CD14-positive monocyte (primary cell): ENCODE measurements around the gene OR2D2. TPM values are rescaled to one million over a fixed set of nuclear protein-coding genes. Genes with fewer than 3 reads are reported as not detected.

ENCODE experiments used
- DNase-seq, 3 donors: peaks; one replicate each; pipeline ENCODE4 v3.0.0-alpha.2; 2011 to 2022
- H2AFZ ChIP-seq: 2 replicates; pipeline ENCODE4 v1.6.0; 2012; ENCODE audit warnings: mild to moderate bottlenecking, low read depth, low read length, inconsistent platforms; ENCODE audit not compliant: insufficient read depth, poor library complexity, severe bottlenecking
- H3K27ac ChIP-seq, 2 donors: 1 replicate in 1 of 2; 2 replicates in 1 of 2; pipeline ENCODE4 v1.5.1; 2012 to 2013; ENCODE audit warnings: low read length in 2 of 2, control low read depth in 1 of 2, inconsistent platforms in 1 of 2, low read depth in 1 of 2, mild to moderate bottlenecking in 1 of 2
- H3K27me3 ChIP-seq, 2 donors: one replicate each; pipeline versions ENCODE4 v1.6.0 to v1.6.1; 2011 to 2013; ENCODE audit warnings: low read length in 2 of 2; ENCODE audit not compliant: control insufficient read depth in 2 of 2, insufficient read depth in 2 of 2
- H3K36me3 ChIP-seq, 2 donors: replicated peaks in 1 of 2; 1 replicate in 1 of 2; 2 replicates in 1 of 2; pipeline versions ENCODE4 v1.5.1 to v1.6.1; 2012 to 2013; ENCODE audit warnings: low read length in 2 of 2, control low read depth in 1 of 2, inconsistent platforms in 1 of 2, mild to moderate bottlenecking in 1 of 2; ENCODE audit not compliant: insufficient read depth in 2 of 2, control insufficient read depth in 1 of 2
- H3K4me1 ChIP-seq, 2 donors: 1 replicate in 1 of 2; 2 replicates in 1 of 2; pipeline versions ENCODE4 v1.5.1 to v1.6.1; 2012 to 2013; ENCODE audit warnings: low read length in 2 of 2, control low read depth in 1 of 2, inconsistent platforms in 1 of 2, mild to moderate bottlenecking in 1 of 2, moderate library complexity in 1 of 2; ENCODE audit not compliant: insufficient read depth in 2 of 2, control insufficient read depth in 1 of 2
- H3K4me2 ChIP-seq: replicated peaks from 2 replicates; pipeline ENCODE3; 2012; ENCODE audit warnings: low read length, moderate library complexity, mild to moderate bottlenecking; ENCODE audit not compliant: poor library complexity, severe bottlenecking; ENCODE audit errors: extremely low read depth
- H3K4me3 ChIP-seq, 3 experiments: fragments of 200-600 bp in 1 of 3; sonication (generic) in 1 of 3; replicated peaks in 1 of 3; 1 replicate in 2 of 3; 2 replicates in 1 of 3; pipeline ENCODE4 v1.5.1; 2011 to 2013; ENCODE audit warnings: low read length in 3 of 3, mild to moderate bottlenecking in 3 of 3, control low read depth in 2 of 3, low read depth in 2 of 3, inconsistent platforms in 1 of 3, moderate library complexity in 1 of 3
- H3K79me2 ChIP-seq: 2 replicates; pipeline ENCODE4 v1.6.0; 2012; ENCODE audit warnings: mild to moderate bottlenecking, control low read depth, inconsistent platforms, low read length, moderate library complexity; ENCODE audit not compliant: insufficient read depth
- H3K9ac ChIP-seq: 2 replicates; pipeline ENCODE4 v1.6.0; 2017; ENCODE audit warnings: low read length, mild to moderate bottlenecking; ENCODE audit not compliant: insufficient read depth, poor library complexity, severe bottlenecking
- H3K9me3 ChIP-seq, 2 donors: replicated peaks in 1 of 2; 1 replicate in 1 of 2; 2 replicates in 1 of 2; pipeline versions ENCODE4 v1.5.1 to v1.6.1; 2012 to 2013; ENCODE audit warnings: low read length in 2 of 2, control low read depth in 1 of 2; ENCODE audit not compliant: control insufficient read depth in 1 of 2, insufficient read depth in 1 of 2
- H4K20me1 ChIP-seq: 2 replicates; pipeline ENCODE4 v1.6.0; 2012; ENCODE audit warnings: mild to moderate bottlenecking, low read length, control low read depth, moderate library complexity; ENCODE audit not compliant: insufficient read depth
- H3K27ac Mint-ChIP-seq, 7 donors: one replicate each; pipeline ENCODE4 v1.8.0; 2020; ENCODE audit warnings: mild to moderate bottlenecking in 7 of 7, mixed read lengths in 7 of 7, moderate library complexity in 6 of 7, inconsistent platforms in 2 of 7
- H3K27me3 Mint-ChIP-seq, 3 donors: one replicate each; pipeline ENCODE4 v1.8.0; 2021 to 2022; ENCODE audit warnings: low read depth in 3 of 3, mild to moderate bottlenecking in 3 of 3, mixed read lengths in 3 of 3, moderate library complexity in 3 of 3, inconsistent platforms in 1 of 3
- H3K36me3 Mint-ChIP-seq, 2 donors: one replicate each; pipeline ENCODE4 v1.8.0; 2020; ENCODE audit warnings: mixed read lengths in 2 of 2, inconsistent platforms in 1 of 2, mild to moderate bottlenecking in 1 of 2
- H3K4me1 Mint-ChIP-seq: one replicate; pipeline ENCODE4 v1.8.0; 2020; ENCODE audit warnings: mild to moderate bottlenecking, mixed read lengths
- H3K4me3 Mint-ChIP-seq, 2 donors: one replicate each; pipeline ENCODE4 v1.8.0; 2020; ENCODE audit warnings: mild to moderate bottlenecking in 2 of 2, mixed read lengths in 2 of 2, moderate library complexity in 1 of 2
- H3K9me3 Mint-ChIP-seq, 7 donors: one replicate each; pipeline ENCODE4 v1.8.0; 2020 to 2022; ENCODE audit warnings: mixed read lengths in 7 of 7, mild to moderate bottlenecking in 6 of 7, moderate library complexity in 6 of 7, inconsistent platforms in 2 of 7
- WGBS: methylation state at CpG from one replicate; pipeline ENCODE4 v1.1.5; 2013; ENCODE audit warnings: missing lambda C conversion rate; ENCODE audit not compliant: insufficient coverage; 5-methylcytosine and 5-hydroxymethylcytosine counted together
- intact Hi-C, 2 donors: fragments of 100-400 bp; cut with micrococcal nuclease; formaldehyde crosslinking; loops; one replicate each; pipeline versions ENCODE4 v1.15.0 to v1.15.1; 2023
- polyA plus RNA-seq, 3 donors: library from polyadenylated mRNA; depleted of rRNA in 1 of 3; unstranded in 2 of 3; stranded (reverse) in 1 of 3; fragments of 300-500 nt in 2 of 3; fragments of >200 nt in 1 of 3; fragmentation: Illumina TruSeq in 2 of 3; gene quantifications; 1 replicate in 2 of 3; 2 replicates in 1 of 3; pipeline ENCODE4 v1.2.3, GENCODE V29; 2012 to 2021
- TF ChIP-seq, protein P1 (sequence below): fragments of 200-600 bp; IDR thresholded peaks from one replicate; pipeline ENCODE4 v1.8.0; 2022; ENCODE audit warnings: antibody characterized with exemption, mild to moderate bottlenecking

The OR2D2 gene
- polyA plus RNA-seq, 3 donors, result not detected

DNA sequence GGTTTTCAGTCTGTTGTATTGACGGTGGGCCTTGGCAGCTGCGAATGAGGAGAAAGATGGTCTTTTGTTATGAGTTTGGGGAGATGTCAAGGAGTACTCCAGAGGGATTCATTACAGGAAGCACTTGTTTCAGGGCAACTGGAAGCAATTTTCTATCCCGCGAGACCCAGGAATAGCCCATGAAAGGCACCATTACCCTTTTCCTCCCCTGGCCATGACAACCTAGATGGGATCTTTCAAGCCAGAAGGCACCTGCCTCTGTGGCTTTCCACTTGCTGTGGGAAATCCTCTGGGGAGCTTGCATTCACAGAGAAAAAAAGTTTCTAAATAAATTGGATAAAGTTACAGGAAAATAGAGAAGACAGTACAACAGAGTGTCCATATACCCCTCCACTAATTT is 36.6 kb upstream of the OR2D2 start:
- H3K4me1 ChIP-seq, result peaks cover 11 to 17% of the 10 kb centered on the region in 2 donors
- H3K4me2 ChIP-seq, result no peak overlapping the region
- H3K36me3 ChIP-seq, result no peaks in the 10 kb centered on the region
- whole genome bisulfite sequencing, result 0% methylated on average over 1 of the region's 4 CpGs
- H3K4me3 Mint-ChIP-seq, result no peak overlapping the region
- H2AFZ ChIP-seq, result no peak overlapping the region
- H3K9me3 ChIP-seq, result no peaks in the 10 kb centered on the region
- H3K27me3 ChIP-seq, result peaks cover 0 to 21% of the 10 kb centered on the region in 2 donors
- no peak overlapping the region for H3K9ac ChIP-seq
- H3K27ac Mint-ChIP-seq, result no peak overlapping the region
- no peaks in the 10 kb centered on the region for H3K79me2 ChIP-seq
- H3K4me3 ChIP-seq, result no peak overlapping the region
- TF ChIP-seq, protein P1, sequence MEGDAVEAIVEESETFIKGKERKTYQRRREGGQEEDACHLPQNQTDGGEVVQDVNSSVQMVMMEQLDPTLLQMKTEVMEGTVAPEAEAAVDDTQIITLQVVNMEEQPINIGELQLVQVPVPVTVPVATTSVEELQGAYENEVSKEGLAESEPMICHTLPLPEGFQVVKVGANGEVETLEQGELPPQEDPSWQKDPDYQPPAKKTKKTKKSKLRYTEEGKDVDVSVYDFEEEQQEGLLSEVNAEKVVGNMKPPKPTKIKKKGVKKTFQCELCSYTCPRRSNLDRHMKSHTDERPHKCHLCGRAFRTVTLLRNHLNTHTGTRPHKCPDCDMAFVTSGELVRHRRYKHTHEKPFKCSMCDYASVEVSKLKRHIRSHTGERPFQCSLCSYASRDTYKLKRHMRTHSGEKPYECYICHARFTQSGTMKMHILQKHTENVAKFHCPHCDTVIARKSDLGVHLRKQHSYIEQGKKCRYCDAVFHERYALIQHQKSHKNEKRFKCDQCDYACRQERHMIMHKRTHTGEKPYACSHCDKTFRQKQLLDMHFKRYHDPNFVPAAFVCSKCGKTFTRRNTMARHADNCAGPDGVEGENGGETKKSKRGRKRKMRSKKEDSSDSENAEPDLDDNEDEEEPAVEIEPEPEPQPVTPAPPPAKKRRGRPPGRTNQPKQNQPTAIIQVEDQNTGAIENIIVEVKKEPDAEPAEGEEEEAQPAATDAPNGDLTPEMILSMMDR, result no peak
- H3K27ac ChIP-seq, result no peak overlapping the region
- DNase-seq, result no peak
- no peaks in the 10 kb centered on the region for H4K20me1 ChIP-seq
- H3K27me3 Mint-ChIP-seq, result peaks cover 14 to 27% (median 19%) of the 10 kb centered on the region in 3 donors
- H3K9me3 Mint-ChIP-seq, result peaks cover 0 to 8% (median 0%) of the 10 kb centered on the region in 7 donors
- peaks cover 22% of the 10 kb centered on the region for H3K4me1 Mint-ChIP-seq
- intact Hi-C loops, result no loop called here
- H3K36me3 Mint-ChIP-seq, result no peaks in the 10 kb centered on the region

DNA sequence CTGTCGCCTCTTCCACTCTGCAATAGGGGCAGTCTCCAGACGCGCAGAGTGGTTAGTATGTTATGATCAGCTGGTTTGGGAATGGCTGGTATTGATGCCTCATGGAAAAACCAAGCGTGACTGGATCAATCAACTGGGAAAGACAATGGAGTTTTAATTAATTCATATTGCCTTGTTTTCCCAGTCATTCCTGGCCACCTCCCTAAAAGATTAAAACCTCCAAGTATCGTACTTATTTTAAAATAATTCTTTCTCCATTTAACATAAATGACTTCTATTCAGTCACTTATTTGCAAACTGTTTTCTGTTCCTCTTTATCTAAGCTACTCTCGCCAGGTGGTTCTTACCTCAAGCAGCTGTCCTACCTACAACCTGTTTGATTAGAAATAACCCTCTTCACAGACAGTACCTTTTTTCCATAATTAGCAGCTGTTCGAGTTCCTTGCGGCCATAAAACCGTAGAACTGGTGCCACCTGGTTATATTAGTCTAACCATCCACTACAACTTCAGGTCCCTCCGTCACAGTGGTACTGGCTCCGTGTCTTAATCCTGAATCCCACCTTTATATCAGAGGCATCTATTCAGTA is 34.8 kb upstream of the OR2D2 start:
- Histone ChIP-seq H3K27ac (no peak overlapping the region), H3K9me3 (no peaks in the 10 kb centered on the region), H4K20me1 (no peaks in the 10 kb centered on the region), H3K4me3 (peak overlapping the region; percentile 50 to 85 (median 80)), H3K27me3 (peaks cover 0 to 21% of the 10 kb centered on the region in 2 donors), H2AFZ (peak overlapping the region; percentile 92), H3K79me2 (no peaks in the 10 kb centered on the region), H3K36me3 (no peaks in the 10 kb centered on the region), H3K9ac (peak overlapping the region; percentile 68), H3K4me1 (peaks cover 11 to 17% of the 10 kb centered on the region in 2 donors), H3K4me2 (peak overlapping the region; percentile 94)
- H3K27ac Mint-ChIP-seq, result no peak overlapping the region
- H3K27me3 Mint-ChIP-seq, result peaks cover 14 to 28% (median 19%) of the 10 kb centered on the region in 3 donors
- 19% methylated on average over 7 of the region's 11 CpGs for WGBS
- peak overlapping the region; percentile 86 to 96 for H3K4me3 Mint-ChIP-seq
- no peaks in the 10 kb centered on the region for H3K36me3 Mint-ChIP-seq
- intact Hi-C loops, result no loop called here
- peaks cover 22% of the 10 kb centered on the region for H3K4me1 Mint-ChIP-seq
- TF ChIP-seq, protein P1, result no peak
- DNase-seq, result no peak
- peaks cover 0 to 8% (median 0%) of the 10 kb centered on the region in 7 donors for H3K9me3 Mint-ChIP-seq
